DOHH2 (cell line): ENCODE data around the gene HTATSF1.

Experiments used
- H3F3A ChIP-seq: fragments of 200-600 bp; sonication (generic), shearing (Covaris generic); 2 replicates; pipeline ENCODE4 v1.6.0; 2016; ENCODE audit warnings: antibody characterized with exemption, mild to moderate bottlenecking; ENCODE audit not compliant: control insufficient read depth, insufficient read depth
- H3K27ac ChIP-seq: fragments of 200-600 bp; sonication (generic); 2 replicates; pipeline ENCODE4 v1.5.1; 2014; ENCODE audit warnings: low read depth, mild to moderate bottlenecking, low read length, moderate library complexity
- H3K27me3 ChIP-seq: fragments of 200-600 bp; sonication (generic); 2 replicates; pipeline ENCODE4 v1.6.1; 2014; ENCODE audit warnings: mild to moderate bottlenecking, low read length, mixed read lengths; ENCODE audit not compliant: control insufficient read depth
- H3K36me3 ChIP-seq: fragments of 200-600 bp; sonication (generic); 2 replicates; pipeline ENCODE4 v1.6.1; 2014; ENCODE audit warnings: mild to moderate bottlenecking, low read length, moderate library complexity, mixed read lengths; ENCODE audit not compliant: control insufficient read depth
- H3K4me1 ChIP-seq: fragments of 200-600 bp; sonication (generic); 2 replicates; pipeline ENCODE4 v1.6.1; 2014; ENCODE audit warnings: mild to moderate bottlenecking, low read length, mixed read lengths; ENCODE audit not compliant: control insufficient read depth
- H3K4me2 ChIP-seq: fragments of 200-600 bp; sonication (generic); 2 replicates; pipeline ENCODE4 v1.6.0; 2014; ENCODE audit warnings: mild to moderate bottlenecking, low read length, moderate library complexity
- H3K4me3 ChIP-seq: fragments of 200-600 bp; sonication (generic); 2 replicates; pipeline ENCODE4 v1.5.1; 2014; ENCODE audit warnings: mild to moderate bottlenecking, low read length, mixed read lengths
- H3K79me2 ChIP-seq: fragments of 200-600 bp; sonication (generic); 2 replicates; pipeline ENCODE4 v1.6.1; 2014; ENCODE audit warnings: mild to moderate bottlenecking, low read length, mixed read lengths; ENCODE audit not compliant: control insufficient read depth
- H3K9me2 ChIP-seq: fragments of 200-600 bp; sonication (generic); replicated peaks from 2 replicates; pipeline ENCODE4 v1.6.1; 2014; ENCODE audit warnings: mild to moderate bottlenecking, low read length, mixed read lengths; ENCODE audit not compliant: control insufficient read depth
- H3K9me3 ChIP-seq: fragments of 200-600 bp; sonication (generic); 2 replicates; pipeline ENCODE4 v1.6.1; 2014; ENCODE audit warnings: antibody characterized with exemption, low read length, mixed read lengths; ENCODE audit not compliant: control insufficient read depth, insufficient read depth
- H4K20me1 ChIP-seq: fragments of 200-600 bp; sonication (generic); 2 replicates; pipeline ENCODE4 v1.6.0; 2014; ENCODE audit warnings: low read depth, mild to moderate bottlenecking, antibody characterized with exemption, low read length, moderate library complexity; ENCODE audit not compliant: control insufficient read depth, insufficient read depth
- EZH2phosphoT487 ChIP-seq: fragments of 200-600 bp; sonication (generic); IDR thresholded peaks from 2 replicates; pipeline ENCODE4 v1.6.1; 2017; ENCODE audit warnings: borderline replicate concordance, mild to moderate bottlenecking, antibody characterized with exemption, low read length, moderate library complexity, mixed read lengths
- TF ChIP-seq, protein P1 (sequence below): fragments of 200-600 bp; sonication (generic); IDR thresholded peaks from one replicate; pipeline ENCODE4 v1.5.1; 2014; ENCODE audit warnings: antibody characterized with exemption, mild to moderate bottlenecking, low read depth, low read length; ENCODE audit not compliant: poor library complexity, severe bottlenecking

HTATSF1 gene

DNA sequence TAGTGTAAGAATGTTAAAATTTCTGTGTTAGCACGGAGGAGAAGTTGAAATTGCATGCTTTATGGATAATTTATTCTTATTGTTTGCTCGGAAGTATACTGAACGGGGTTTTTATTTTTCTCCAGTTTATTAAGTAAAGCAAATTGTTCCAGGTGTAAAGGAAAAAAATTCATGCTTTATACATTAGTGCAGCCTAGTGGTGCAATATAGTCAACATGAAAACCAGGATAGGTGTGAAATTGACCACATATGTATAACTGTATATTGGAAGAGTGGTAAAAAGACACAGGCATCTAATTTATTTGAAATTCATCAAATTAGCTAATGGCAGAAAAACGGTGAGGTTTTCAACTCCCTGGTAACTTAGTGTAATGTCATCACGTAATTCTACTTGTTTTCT is 8.7 kb upstream of the HTATSF1 start:
- Histone ChIP-seq H3K4me2 (no peak overlapping the region), H3K4me1 (peaks cover 6% of the 10 kb centered on the region), H3K27ac (no peak overlapping the region), H3K36me3 (no peaks in the 10 kb centered on the region), H3F3A (no peaks in the 10 kb centered on the region), H4K20me1 (no peaks in the 10 kb centered on the region), H3K27me3 (peaks cover 3% of the 10 kb centered on the region; the same call in 1 of the 2 replicates), H3K4me3 (no peak overlapping the region), H3K9me3 (no peaks in the 10 kb centered on the region), H3K79me2 (no peaks in the 10 kb centered on the region), H3K9me2 (no peaks in the 10 kb centered on the region)
- TF ChIP-seq EZH2phosphoT487: no peak

DNA sequence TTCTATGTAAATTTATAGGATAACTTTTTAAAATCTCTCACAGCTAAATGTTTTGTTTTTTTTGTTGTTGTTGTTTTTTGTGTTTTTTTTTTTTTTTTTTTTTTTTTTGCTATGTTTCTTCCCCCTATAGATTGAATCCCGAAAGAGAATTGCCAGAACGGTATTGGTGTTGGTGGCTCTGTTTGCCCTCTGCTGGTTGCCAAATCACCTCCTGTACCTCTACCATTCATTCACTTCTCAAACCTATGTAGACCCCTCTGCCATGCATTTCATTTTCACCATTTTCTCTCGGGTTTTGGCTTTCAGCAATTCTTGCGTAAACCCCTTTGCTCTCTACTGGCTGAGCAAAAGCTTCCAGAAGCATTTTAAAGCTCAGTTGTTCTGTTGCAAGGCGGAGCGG is 5.6 kb upstream of the HTATSF1 start:
- TF ChIP-seq, protein P1, sequence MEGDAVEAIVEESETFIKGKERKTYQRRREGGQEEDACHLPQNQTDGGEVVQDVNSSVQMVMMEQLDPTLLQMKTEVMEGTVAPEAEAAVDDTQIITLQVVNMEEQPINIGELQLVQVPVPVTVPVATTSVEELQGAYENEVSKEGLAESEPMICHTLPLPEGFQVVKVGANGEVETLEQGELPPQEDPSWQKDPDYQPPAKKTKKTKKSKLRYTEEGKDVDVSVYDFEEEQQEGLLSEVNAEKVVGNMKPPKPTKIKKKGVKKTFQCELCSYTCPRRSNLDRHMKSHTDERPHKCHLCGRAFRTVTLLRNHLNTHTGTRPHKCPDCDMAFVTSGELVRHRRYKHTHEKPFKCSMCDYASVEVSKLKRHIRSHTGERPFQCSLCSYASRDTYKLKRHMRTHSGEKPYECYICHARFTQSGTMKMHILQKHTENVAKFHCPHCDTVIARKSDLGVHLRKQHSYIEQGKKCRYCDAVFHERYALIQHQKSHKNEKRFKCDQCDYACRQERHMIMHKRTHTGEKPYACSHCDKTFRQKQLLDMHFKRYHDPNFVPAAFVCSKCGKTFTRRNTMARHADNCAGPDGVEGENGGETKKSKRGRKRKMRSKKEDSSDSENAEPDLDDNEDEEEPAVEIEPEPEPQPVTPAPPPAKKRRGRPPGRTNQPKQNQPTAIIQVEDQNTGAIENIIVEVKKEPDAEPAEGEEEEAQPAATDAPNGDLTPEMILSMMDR: no peak
- TF ChIP-seq EZH2phosphoT487: no peak
- Histone ChIP-seq H3K36me3 (no peaks in the 10 kb centered on the region), H4K20me1 (no peaks in the 10 kb centered on the region), H3K79me2 (no peaks in the 10 kb centered on the region), H3K4me1 (peaks cover 18% of the 10 kb centered on the region), H3K4me2 (no peak overlapping the region), H3K4me3 (no peak overlapping the region), H3K27me3 (no peaks in the 10 kb centered on the region; the same call in 1 of the 2 replicates), H3K9me2 (no peaks in the 10 kb centered on the region), H3F3A (peaks cover 6% of the 10 kb centered on the region), H3K27ac (no peak overlapping the region), H3K9me3 (no peaks in the 10 kb centered on the region)

DNA sequence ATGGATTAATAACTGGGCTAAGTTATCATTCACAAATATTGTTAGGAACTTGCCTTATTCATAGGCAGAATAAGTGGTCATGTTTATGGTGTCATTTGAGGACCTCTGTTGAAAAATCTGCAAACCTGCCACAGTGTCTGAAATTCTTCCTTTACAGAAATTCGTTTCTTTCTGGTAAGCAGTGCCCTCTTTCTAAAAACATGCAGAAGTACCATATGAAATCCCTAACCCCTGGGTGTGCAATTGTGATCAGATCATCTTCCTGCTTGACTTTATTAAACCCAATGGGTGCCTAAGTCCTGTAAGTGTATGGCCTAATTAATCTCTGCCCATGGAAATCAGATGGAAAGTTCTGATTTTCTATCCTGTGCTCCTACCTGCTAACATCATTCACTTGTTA is 4.4 kb upstream of the HTATSF1 start:
- H3K36me3 ChIP-seq: peaks cover 5% of the 10 kb centered on the region; the same call in 1 of the 2 replicates
- no peak overlapping the region for H3K4me2 ChIP-seq
- no peaks in the 10 kb centered on the region for H3K9me2 ChIP-seq
- TF ChIP-seq EZH2phosphoT487: no peak
- TF ChIP-seq, protein P1: no peak
- H3F3A ChIP-seq: peaks cover 6% of the 10 kb centered on the region
- peaks cover 18% of the 10 kb centered on the region for H3K4me1 ChIP-seq
- no peak overlapping the region for H3K4me3 ChIP-seq
- peaks cover 6% of the 10 kb centered on the region for H3K79me2 ChIP-seq
- H4K20me1 ChIP-seq: no peaks in the 10 kb centered on the region
- no peak overlapping the region for H3K27ac ChIP-seq
- H3K9me3 ChIP-seq: no peaks in the 10 kb centered on the region
- no peaks in the 10 kb centered on the region; the same call in 1 of the 2 replicates for H3K27me3 ChIP-seq

DNA sequence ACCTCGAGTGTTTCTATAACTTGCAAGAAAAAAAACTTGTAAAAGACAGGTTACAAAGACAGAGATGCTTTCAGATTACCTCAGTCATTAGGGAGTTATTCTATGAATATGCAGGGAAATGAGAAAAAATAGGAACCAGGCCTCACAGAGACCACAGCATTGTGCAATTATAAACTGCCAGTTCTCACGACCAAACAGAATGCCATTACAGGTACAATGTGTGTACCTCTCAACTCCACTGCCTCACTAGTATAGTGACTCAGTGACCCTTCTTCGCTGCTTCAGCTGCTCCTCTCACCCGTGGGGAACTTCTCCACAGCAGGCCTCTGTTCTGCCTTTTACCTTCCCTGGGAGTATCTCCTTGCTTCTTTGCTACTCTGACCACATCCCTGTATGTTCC is 2.3 kb upstream of the HTATSF1 start:
- TF ChIP-seq EZH2phosphoT487: no peak
- TF ChIP-seq, protein P1: no peak
- no peak overlapping the region for H3K27ac ChIP-seq
- no peaks in the 10 kb centered on the region; the same call in 1 of the 2 replicates for H3K27me3 ChIP-seq
- H3K79me2 ChIP-seq: peaks cover 25% of the 10 kb centered on the region
- no peaks in the 10 kb centered on the region for H3K9me2 ChIP-seq
- H3K4me1 ChIP-seq: peaks cover 28% of the 10 kb centered on the region
- H3K4me3 ChIP-seq: no peak overlapping the region
- H3K4me2 ChIP-seq: no peak overlapping the region
- peaks cover 9% of the 10 kb centered on the region for H3K36me3 ChIP-seq
- H3K9me3 ChIP-seq: no peaks in the 10 kb centered on the region
- peaks cover 6% of the 10 kb centered on the region for H3F3A ChIP-seq
- no peaks in the 10 kb centered on the region for H4K20me1 ChIP-seq
